Activated T-helper 1 cell treated with anti-CD3 and anti-CD28 coated beads, Interleukin-12 subunit alpha, Interleukin-12 subunit beta, Interleukin-2, Interleukin-4 antibody, amounts not matched to agents 30 ng/mL and 10 ng/mL and 1 ng/mL, durations not matched to agents 14 hours and 24 hours and 36 hours (primary cell): ENCODE measurements around the gene ARMH1. TPM values are rescaled to one million over a fixed set of nuclear protein-coding genes. Genes with fewer than 3 reads are reported as not detected.
A peak's percentile ranks its signal among the peaks of the same experiment; 100 is the strongest.

Experiments used
- DNase-seq: peaks from one replicate; pipeline ENCODE4 v3.0.0; 2021; ENCODE audit warnings: low spot score
- H3K27ac Mint-ChIP-seq: one replicate; pipeline ENCODE4 v1.8.0; 2021; ENCODE audit warnings: mild to moderate bottlenecking, mixed read lengths
- H3K27me3 Mint-ChIP-seq: one replicate; pipeline ENCODE4 v1.8.0; 2022; ENCODE audit warnings: mild to moderate bottlenecking, moderate library complexity, mixed read lengths; ENCODE audit not compliant: insufficient read depth
- H3K36me3 Mint-ChIP-seq: one replicate; pipeline ENCODE4 v1.8.0; 2021; ENCODE audit warnings: low read depth, mixed read lengths
- H3K4me1 Mint-ChIP-seq: one replicate; pipeline ENCODE4 v1.8.0; 2021; ENCODE audit warnings: low read depth, mixed read lengths
- H3K4me3 Mint-ChIP-seq: one replicate; pipeline ENCODE4 v1.8.0; 2021; ENCODE audit warnings: mild to moderate bottlenecking, moderate library complexity, mixed read lengths
- H3K9me3 Mint-ChIP-seq: one replicate; pipeline ENCODE4 v1.8.0; 2021; ENCODE audit warnings: mixed read lengths
- intact Hi-C: fragments of 100-400 bp; cut with micrococcal nuclease; formaldehyde crosslinking; loops from one replicate; pipeline ENCODE4 v1.15.1; 2024
- total RNA-seq: library from RNA; stranded (reverse); gene quantifications from 2 replicates; pipeline ENCODE4 v1.2.3, GENCODE V29; 2022

The ARMH1 gene
- total RNA-seq, 1 donor from 2014 or later, result 99.8 TPM

GRCh38 chr1:44714944-44715571, 40.5 kb downstream of the ARMH1 start:
- Mint-ChIP-seq H3K9me3 (no peaks in the 10 kb centered on the region), H3K27ac (peak overlapping the region; percentile 35), H3K4me3 (peak overlapping the region; percentile 52), H3K27me3 (peaks cover 8% of the 10 kb centered on the region), H3K36me3 (no peaks in the 10 kb centered on the region), H3K4me1 (peaks cover 44% of the 10 kb centered on the region)
- intact Hi-C loops, result loop anchor here (2.0 kb wide), 3 partner anchors 16 to 84 kb away; partner anchors contain the start of genes KIF2C and RNU5D-1
- peak; percentile 63 for DNase-seq

DNA sequence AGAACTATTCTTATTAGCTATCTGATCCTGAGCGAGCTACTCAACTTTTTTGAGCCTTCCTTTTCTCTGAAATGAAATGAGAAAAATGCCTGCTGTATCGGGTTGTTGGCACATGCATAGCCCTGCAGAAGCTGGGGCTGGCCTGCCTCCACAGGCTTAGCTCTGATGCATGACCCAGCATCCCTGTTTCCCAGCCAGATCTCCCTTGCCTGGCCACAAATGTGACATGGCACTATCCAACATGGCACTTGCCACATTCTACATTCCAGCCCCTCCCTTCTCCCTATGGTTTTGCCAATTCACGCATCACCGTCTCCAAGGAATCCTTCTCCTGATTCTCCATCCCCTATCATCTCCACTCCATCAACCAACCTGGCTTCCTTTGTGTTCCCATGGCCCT, 42.6 kb downstream of the ARMH1 start:
- Mint-ChIP-seq H3K9me3 (no peaks in the 10 kb centered on the region), H3K4me1 (peaks cover 65% of the 10 kb centered on the region), H3K27me3 (no peaks in the 10 kb centered on the region), H3K4me3 (no peak overlapping the region), H3K36me3 (no peaks in the 10 kb centered on the region), H3K27ac (peak overlapping the region; percentile 6)
- intact Hi-C loops, result no loop called here
- DNase-seq, result no peak

DNA sequence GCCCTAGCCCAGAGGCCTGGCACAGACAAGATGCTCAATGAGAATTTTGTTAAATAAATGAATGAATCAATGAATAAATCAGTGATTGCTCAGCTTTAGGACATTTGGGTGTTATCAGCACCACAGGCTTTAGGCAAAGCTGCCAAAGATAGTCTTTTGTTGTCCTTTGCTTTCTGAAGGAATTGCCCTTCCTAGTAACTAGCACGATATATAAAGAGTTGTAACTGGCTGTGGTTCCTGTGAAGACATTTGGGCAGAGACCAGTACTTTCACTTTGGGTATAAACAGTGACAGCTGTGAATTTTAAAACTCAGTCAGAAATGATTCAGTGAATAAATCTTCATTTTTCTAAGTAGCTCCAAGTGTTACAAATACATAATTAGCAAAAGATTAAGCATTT, 43.1 kb downstream of the ARMH1 start:
- H3K4me1 Mint-ChIP-seq, result peaks cover 66% of the 10 kb centered on the region
- no peak overlapping the region for H3K4me3 Mint-ChIP-seq
- H3K36me3 Mint-ChIP-seq, result no peaks in the 10 kb centered on the region
- no peak for DNase-seq
- no peaks in the 10 kb centered on the region for H3K27me3 Mint-ChIP-seq
- intact Hi-C loops, result no loop called here
- no peak overlapping the region for H3K27ac Mint-ChIP-seq
- H3K9me3 Mint-ChIP-seq, result no peaks in the 10 kb centered on the region

GRCh38 chr1:44718091-44718490, 43.6 kb downstream of the ARMH1 start:
- no peak overlapping the region for H3K27ac Mint-ChIP-seq
- H3K4me3 Mint-ChIP-seq, result no peak overlapping the region
- intact Hi-C loops, result no loop called here
- peaks cover 1% of the 10 kb centered on the region for H3K36me3 Mint-ChIP-seq
- no peak for DNase-seq
- H3K4me1 Mint-ChIP-seq, result peaks cover 69% of the 10 kb centered on the region
- no peaks in the 10 kb centered on the region for H3K27me3 Mint-ChIP-seq
- H3K9me3 Mint-ChIP-seq, result no peaks in the 10 kb centered on the region

DNA sequence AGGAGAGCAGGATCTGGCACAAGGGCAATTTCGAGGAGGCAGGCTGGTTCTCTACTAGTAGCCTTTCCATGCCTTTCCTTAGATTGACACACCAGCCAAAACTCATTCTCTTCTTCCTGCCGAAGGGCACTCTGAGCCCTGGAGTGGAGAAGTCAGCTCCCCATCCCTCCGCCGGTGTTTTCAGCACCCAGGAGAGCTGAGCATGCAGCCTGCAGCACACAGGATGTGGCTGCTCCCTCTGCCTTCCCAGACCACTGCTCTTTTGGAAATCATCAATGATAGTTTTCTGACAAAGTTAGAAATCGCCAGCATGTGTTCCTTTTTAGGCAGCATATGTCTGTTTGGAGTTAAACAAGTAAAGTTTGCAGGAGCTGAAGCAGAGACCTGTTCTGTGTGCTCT, 44.8 kb downstream of the ARMH1 start:
- Mint-ChIP-seq H3K27me3 (no peaks in the 10 kb centered on the region), H3K4me3 (no peak overlapping the region), H3K27ac (no peak overlapping the region), H3K4me1 (peaks cover 79% of the 10 kb centered on the region), H3K36me3 (peaks cover 2% of the 10 kb centered on the region), H3K9me3 (no peaks in the 10 kb centered on the region)
- no peak for DNase-seq
- intact Hi-C loops, result no loop called here

DNA sequence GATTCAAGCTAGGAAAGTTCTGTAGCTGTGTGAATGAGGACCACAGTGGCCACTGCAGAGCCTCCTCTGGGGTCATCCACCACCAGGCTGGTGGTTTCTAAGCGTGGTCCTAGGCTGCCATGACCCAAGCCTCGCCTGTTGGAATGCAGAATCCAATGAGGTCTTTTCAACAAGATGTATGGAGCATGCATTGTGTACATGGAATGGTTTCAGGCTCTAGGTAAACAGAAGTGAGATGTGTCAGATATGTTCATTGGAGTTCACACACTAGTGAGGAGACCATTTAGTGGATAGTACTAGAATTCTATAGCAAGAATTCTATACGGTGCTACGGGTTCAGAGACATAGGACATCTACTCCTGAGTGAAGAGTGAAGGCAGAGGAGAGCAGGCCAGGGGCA, 45.8 kb downstream of the ARMH1 start:
- peak overlapping the region; percentile 97 for H3K27ac Mint-ChIP-seq
- H3K27me3 Mint-ChIP-seq, result no peaks in the 10 kb centered on the region
- intact Hi-C loops, result loop anchor here (2.0 to 5.0 kb wide), 5 partner anchors 45 to 967 kb away; partner anchors contain the start of genes ARMH1, EIF2B3, GPBP1L1 and TESK2
- H3K4me1 Mint-ChIP-seq, result peaks cover 79% of the 10 kb centered on the region
- peak overlapping the region; percentile 20 for H3K4me3 Mint-ChIP-seq
- no peak for DNase-seq
- peaks cover 6% of the 10 kb centered on the region for H3K36me3 Mint-ChIP-seq
- no peaks in the 10 kb centered on the region for H3K9me3 Mint-ChIP-seq

DNA sequence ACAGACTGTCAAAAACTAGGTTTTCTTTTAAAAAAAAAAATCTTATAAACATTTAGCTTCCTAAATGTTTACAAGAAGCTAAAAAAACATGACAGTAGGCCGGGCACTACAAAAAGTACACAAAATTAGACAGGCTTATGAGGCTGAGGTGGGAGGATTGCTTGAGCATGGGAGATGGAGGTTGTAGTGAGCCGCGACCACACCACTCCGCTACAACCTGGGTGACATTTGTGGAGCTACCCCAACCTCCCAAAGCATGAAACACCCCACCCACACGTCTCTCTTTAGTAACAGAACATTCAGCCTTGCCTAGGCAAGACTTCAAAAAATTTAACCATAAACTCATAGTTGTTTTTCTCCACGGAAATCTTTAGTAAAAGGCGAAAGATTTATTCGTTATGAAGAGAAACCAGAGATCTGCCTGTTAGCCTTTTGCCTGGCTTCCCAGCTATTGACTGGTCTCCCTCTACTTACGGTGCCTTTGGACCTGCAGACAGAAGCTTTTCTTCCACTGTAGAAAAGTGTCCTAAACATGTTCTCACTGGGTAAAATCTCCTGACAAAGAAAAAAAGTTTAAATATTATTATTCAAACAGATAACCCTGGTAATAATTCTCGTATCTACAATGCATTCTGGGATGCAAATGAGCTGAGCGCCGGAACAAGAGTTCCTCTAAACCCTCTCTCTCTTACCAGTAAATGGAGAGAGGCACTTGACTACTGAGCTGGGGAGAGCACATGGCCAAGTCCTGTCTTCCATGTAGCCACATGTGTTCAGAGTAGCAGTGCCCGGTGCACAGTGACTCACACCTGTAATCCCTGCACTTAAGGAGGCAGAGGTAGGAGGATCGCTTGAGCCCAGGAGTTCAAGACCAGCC, 47.2 kb downstream of the ARMH1 start:
- Mint-ChIP-seq H3K27me3 (no peaks in the 10 kb centered on the region), H3K36me3 (peaks cover 9% of the 10 kb centered on the region), H3K27ac (peak overlapping the region; percentile 97), H3K4me1 (peaks cover 71% of the 10 kb centered on the region), H3K4me3 (peak overlapping the region; percentile 77), H3K9me3 (no peaks in the 10 kb centered on the region)
- DNase-seq, result peak; percentile 75
- intact Hi-C loops, result loop anchor here (1.0 to 5.0 kb wide), 10 partner anchors 9 to 966 kb away; partner anchors contain the start of genes ARMH1, EIF2B3, GPBP1L1 and KIF2C

DNA sequence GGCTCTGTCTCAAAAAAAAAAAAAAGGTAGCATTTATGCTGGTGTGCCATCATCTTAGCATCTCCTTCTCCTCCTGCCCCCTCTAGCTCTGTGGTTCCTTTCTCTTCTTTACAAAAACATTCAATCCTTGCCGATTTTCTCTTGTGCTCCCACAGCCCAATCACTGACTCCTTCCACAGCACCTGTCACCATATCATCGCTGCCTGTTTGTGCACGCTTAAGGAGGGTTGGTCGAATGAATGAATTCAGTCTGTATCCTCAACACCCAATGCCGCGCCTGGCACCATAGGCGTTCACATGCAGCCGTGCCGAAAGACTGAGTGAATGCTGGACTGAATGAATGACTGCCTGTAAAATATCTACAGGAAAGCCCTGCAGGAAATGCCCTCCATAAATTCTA, 48.5 kb downstream of the ARMH1 start:
- peaks cover 9% of the 10 kb centered on the region for H3K36me3 Mint-ChIP-seq
- peak overlapping the region; percentile 95 for H3K27ac Mint-ChIP-seq
- no peaks in the 10 kb centered on the region for H3K27me3 Mint-ChIP-seq
- H3K4me1 Mint-ChIP-seq, result peaks cover 65% of the 10 kb centered on the region
- DNase-seq, result no peak
- peak overlapping the region; percentile 86 for H3K4me3 Mint-ChIP-seq
- intact Hi-C loops, result loop anchor here (2.0 to 5.0 kb wide), 4 partner anchors 52 to 964 kb away; partner anchors contain the start of genes EIF2B3, GPBP1L1, RPS8 and TESK2
- H3K9me3 Mint-ChIP-seq, result no peaks in the 10 kb centered on the region

GRCh38 chr1:44723496-44724295, 49.2 kb downstream of the ARMH1 start:
- H3K27ac Mint-ChIP-seq, result peak overlapping the region; percentile 95
- intact Hi-C loops, result loop anchor here (2.0 to 5.0 kb wide), 4 partner anchors 51 to 964 kb away; partner anchors contain the start of genes EIF2B3, GPBP1L1, RPS8 and TESK2

GRCh38 chr1:44724296-44724954, 49.9 kb downstream of the ARMH1 start:
- Mint-ChIP-seq H3K9me3 (no peaks in the 10 kb centered on the region), H3K27me3 (no peaks in the 10 kb centered on the region), H3K27ac (peak overlapping the region; percentile 77), H3K36me3 (peaks cover 9% of the 10 kb centered on the region), H3K4me3 (peak overlapping the region; percentile 85), H3K4me1 (peaks cover 62% of the 10 kb centered on the region)
- DNase-seq, result no peak
- intact Hi-C loops, result loop anchor here (5.0 kb wide), 3 partner anchors 263 to 963 kb away; partner anchors contain the start of genes EIF2B3, GPBP1L1, TESK2 and TMEM69

More at GRCh38 chr1:44723496-44724295, 49.2 kb downstream of the ARMH1 start:
- Mint-ChIP-seq H3K4me1 (peaks cover 63% of the 10 kb centered on the region), H3K27me3 (no peaks in the 10 kb centered on the region), H3K36me3 (peaks cover 9% of the 10 kb centered on the region), H3K9me3 (no peaks in the 10 kb centered on the region), H3K4me3 (peak overlapping the region; percentile 86)
- no peak for DNase-seq

- DNase-seq, result no peak
- Mint-ChIP-seq H3K9me3 (no peaks in the 10 kb centered on the region), H3K4me3 (peak overlapping the region; percentile 85), H3K4me1 (peaks cover 59% of the 10 kb centered on the region), H3K36me3 (peaks cover 9% of the 10 kb centered on the region), H3K27me3 (no peaks in the 10 kb centered on the region), H3K27ac (peak overlapping the region; percentile 77)
- intact Hi-C loops, result loop anchor here (5.0 kb wide), 3 partner anchors 262 to 962 kb away; partner anchors contain the start of genes EIF2B3, GPBP1L1, TESK2 and TMEM69
These were observed 50.6 kb downstream of the ARMH1 start for GRCh38 chr1:44724955-44725698.
